Non-pigmented ciliary epithelial cell (primary cell): Measurements from ENCODE around the gene CCDC88B.

Experiments used
- DNase-seq: peaks from one replicate; pipeline ENCODE4 v3.0.0-alpha.2; 2010; ENCODE audit warnings: low read depth

The CCDC88B gene

DNA sequence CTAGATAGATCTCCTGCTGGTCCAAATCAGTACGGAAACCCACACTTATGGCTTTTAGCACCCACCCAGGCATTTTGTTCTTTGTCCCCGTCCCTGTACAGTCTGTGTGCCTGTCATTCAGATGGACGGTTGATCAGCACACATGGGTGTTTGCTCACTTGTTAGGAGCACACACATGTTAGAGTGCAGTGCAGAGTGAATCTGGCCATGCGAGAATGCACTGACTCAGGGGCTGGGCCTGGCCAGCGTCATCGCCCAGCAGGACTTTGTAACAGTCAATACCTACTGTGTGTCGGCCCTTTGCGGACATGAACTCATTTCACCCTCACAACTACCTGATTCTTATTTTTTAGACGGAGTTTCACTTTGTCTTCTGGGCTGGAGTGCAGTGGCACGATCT lies 22.3 kb downstream of the CCDC88B start:
- DNase-seq = no peak

DNA sequence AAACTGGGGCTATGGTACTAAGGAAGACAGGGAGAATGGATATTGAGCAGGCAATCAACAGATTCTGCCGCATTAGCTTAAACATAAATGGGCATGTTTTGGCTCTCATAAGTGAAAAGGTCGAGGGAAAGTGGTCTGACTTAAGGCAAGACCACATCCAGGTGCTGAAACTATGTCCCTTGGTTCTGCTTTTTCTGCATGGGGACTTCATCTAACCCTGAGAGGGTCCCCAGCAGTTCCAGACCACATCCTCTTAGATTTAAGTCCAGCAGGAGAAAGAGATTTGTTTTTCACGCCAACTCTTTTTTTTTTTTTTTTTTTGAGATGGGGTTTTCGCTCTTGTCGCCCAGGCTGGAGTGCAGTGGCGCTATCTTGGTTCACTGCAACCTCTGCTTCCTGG lies 24.4 kb downstream of the CCDC88B start:
- no peak for DNase-seq

GRCh38 chr11:64364911-64365310 lies 24.9 kb downstream of the CCDC88B start:
- no peak for DNase-seq

DNA sequence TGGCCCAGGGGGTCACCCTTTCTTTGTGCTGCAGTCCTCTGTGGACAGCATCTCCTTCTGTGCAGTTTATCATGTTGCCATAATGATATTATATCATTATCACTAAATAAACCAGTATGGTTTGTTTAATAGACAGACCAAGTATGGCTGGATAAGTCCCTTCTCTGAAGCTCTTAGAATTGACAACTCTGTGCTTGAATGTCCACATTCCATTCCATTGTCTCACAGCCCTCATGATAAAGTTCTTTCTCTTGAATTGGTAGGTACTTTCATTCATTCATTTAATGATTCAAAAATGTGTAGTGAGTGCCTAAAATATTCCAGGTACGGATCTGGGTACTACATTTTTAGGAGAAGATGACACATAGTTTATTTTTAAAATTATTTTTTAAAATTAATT lies 26.7 kb downstream of the CCDC88B start:
- no peak for DNase-seq

DNA sequence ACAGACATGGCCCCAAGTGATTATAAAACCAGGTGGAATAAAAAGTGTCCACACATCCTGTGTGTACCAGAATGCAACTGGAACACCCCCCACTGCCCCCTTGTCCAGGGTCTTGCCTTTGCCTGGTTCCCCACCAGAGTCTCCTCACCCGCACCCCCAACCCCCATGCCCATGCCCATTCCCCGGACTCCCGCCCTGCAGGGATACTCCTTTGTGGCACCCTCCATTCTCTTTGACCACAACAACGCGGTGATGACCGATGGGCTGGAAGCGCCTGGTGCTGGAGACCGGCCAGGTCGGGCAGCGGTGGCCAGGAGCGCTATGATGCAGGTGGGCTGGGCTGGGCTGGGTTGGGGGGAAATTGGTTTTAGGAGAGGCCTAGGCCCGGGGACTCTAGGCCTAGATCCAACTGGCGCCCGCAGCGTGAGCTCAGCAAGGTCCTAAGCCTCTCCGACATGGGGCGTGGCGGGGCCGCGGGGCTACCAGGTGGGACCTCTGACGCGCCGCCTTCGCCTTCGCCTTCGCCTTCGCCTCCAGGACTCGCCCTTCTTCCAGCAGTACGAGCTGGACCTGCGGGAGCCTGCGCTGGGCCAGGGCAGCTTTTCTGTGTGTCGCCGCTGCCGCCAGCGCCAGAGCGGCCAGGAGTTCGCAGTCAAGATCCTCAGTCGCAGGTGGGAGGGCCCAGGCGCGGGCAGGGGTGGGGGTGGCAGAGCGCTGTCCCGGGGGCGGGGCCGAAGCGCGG lies 28.1 kb downstream of the CCDC88B start:
- DNase-seq = no peak

- DNase-seq = no peak
These were observed 28.7 kb downstream of the CCDC88B start for GRCh38 chr11:64368673-64369074.

DNA sequence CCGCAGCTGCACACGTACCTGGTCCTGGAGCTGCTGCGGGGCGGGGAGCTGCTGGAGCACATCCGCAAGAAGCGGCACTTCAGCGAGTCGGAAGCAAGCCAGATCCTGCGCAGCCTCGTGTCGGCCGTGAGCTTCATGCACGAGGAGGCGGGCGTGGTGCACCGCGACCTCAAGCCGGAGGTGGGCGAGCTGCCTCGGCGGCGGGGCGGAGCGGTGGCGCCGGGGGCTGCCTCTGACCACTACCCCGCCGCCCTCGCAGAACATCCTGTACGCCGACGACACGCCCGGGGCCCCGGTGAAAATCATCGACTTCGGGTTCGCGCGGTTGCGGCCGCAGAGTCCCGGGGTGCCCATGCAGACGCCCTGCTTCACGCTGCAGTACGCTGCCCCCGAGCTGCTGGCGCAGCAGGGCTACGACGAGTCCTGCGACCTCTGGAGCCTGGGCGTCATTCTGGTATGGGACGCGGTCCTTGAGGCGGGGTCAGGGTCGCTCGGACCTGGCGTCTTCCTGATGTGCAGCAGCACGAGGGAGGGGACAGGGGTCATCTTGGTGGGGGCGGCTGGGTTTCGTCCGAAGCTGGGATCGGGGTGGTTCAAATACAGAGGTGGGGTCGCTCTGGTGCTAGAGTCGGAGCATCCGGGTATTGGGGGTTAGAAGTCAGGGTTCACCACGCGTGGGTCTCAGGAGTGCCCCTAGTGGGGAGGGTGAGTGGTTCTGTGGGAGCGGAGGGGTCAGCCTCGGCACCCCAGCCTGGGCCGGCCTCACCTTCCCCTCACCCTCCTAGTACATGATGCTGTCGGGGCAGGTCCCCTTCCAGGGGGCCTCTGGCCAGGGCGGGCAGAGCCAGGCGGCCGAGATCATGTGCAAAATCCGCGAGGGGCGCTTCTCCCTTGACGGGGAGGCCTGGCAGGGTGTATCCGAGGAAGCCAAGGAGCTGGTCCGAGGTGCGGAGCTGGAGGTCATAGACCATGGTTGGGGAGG lies 29.7 kb downstream of the CCDC88B start:
- no peak for DNase-seq

- no peak for DNase-seq
These were observed 31.2 kb downstream of the CCDC88B start for GRCh38 chr11:64371201-64371600.

- no peak for DNase-seq
These were observed 32.0 kb downstream of the CCDC88B start for GRCh38 chr11:64372021-64372420.

DNA sequence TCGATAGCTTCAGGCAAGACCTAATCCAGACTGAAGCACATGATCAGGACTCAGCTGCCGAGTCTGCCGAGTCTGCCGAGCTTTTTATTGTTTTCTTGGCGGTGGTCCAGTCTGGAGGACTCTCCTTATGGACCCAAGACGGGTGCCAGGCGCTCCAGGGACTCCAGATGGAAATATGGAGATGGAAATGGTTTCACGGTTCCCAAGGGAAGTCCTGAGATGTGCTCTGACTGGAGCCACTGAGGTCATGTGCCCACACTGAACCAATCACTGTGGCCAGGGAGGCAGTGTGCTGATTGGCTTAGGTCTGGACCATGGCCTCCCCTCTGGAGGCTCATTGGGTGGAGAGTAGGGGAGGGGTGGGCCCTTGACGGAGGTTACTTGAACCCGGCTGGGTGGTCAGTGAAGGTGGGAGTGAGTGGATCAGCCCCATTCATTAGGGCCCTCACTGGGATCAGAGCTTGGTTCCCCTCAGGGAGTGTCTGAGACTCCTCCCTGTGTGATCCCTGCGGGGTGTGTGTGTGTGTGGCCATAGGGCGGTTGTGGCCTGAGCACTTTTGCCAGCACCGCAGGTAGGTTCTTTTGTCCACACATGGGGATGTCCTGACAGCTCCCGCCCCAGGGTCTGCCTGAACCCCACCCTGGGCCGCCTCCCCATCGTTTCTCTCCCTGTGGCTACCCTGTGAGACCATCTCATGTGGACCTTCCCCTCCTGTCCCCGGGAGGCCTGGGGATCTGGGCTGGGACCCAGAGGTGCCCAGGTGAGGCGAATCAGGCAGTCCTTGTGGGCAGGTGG lies 33.0 kb downstream of the CCDC88B start:
- DNase-seq = no peak

GRCh38 chr11:64373598-64373974 lies 33.6 kb downstream of the CCDC88B start:
- no peak for DNase-seq

DNA sequence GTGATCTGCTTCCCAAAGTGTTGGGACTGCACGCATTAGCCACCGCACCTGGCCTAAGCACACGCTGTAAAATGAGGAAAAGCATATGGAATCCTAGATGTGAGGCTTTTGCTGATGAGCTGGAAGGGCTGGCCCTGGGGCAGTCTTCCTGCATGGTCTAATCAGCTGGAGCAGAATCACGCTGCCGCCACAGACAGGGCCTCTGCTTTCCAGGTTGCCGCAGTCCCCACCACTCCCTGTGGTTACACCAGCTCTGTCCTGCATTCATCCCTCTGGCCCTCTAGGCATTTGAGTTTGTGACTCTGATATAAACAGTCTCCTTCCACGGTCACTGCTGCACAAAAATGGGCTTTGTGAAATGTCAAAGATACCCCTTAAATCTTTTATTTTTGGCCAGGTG lies 36.1 kb downstream of the CCDC88B start:
- no peak for DNase-seq

- no peak for DNase-seq
These were observed 38.4 kb downstream of the CCDC88B start for GRCh38 chr11:64378335-64378880.

GRCh38 chr11:64379160-64379559 lies 39.2 kb downstream of the CCDC88B start:
- DNase-seq = no peak

- no peak for DNase-seq
These were observed 40.1 kb downstream of the CCDC88B start for GRCh38 chr11:64379817-64380709.

DNA sequence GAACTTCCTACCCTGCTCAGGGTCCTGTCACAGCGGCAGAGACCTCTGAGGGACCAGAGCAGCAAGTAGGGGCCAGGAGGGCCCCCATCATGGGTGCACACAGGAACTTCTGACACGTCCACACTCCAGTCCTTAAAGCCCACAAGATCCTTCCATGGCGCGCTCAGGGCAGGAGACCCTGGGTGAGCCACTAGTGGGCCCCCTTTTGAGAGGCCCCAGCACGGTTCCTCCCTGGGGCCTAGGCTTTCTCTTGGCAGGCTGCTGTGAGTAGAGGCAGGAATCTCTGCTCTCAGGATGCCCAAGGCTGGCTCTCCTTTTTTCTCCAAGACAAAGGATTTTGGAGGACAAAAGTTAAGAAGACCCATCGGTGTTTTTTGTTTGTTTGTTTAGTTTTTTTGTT lies 41.3 kb downstream of the CCDC88B start:
- DNase-seq = no peak

DNA sequence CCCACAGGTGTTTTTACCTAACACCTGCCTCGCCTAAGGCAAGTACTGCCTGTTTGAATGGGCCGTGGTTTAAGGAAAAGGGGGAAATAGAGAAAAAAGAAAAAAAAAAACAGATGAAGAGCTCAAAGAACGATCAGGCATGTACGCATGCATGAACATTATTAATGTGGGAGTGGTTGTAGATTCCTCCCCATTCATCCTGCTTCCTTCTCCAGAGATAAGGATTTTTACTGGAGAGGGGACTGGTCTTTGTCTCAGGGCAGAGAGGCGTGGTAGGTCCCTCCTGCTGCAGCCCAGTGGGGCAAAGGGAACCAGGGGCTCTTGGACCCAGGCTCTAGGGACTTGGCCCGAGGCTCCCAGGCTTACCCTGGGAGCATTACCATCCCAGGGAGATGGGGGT lies 42.0 kb downstream of the CCDC88B start:
- no peak for DNase-seq

- DNase-seq = no peak
These were observed 42.6 kb downstream of the CCDC88B start for GRCh38 chr11:64382586-64382985.

- no peak for DNase-seq
These were observed 43.6 kb downstream of the CCDC88B start for GRCh38 chr11:64383580-64383979.

- DNase-seq = no peak
These were observed 44.2 kb downstream of the CCDC88B start for GRCh38 chr11:64384028-64384737.
